Kasumi-1 (cell line): ENCODE data around the gene APP.
"Not testable (repeated sequence)": the region's sequence is repeated elsewhere in the genome, so short reads cannot be mapped to it uniquely, and the experiment has no call there.

Experiments used
- DNase-seq, 2 experiments: peaks; one replicate each; lab custom pipeline; 2025; lab: John Stamatoyannopoulos, UW

APP gene

GRCh38 chr21:26020510-26020909, 150.1 kb downstream of the APP start:
- no peak for DNase-seq

GRCh38 chr21:26020081-26020480, 150.5 kb downstream of the APP start:
- DNase-seq, result no peak

- no peak for DNase-seq
These were observed 151.3 kb downstream of the APP start for GRCh38 chr21:26019236-26019635.

GRCh38 chr21:26013970-26014369, 156.6 kb downstream of the APP start:
- no peak for DNase-seq

GRCh38 chr21:26012482-26012881, 158.1 kb downstream of the APP start:
- DNase-seq, result not testable (repeated sequence)

GRCh38 chr21:26011292-26011940, 159.2 kb downstream of the APP start:
- DNase-seq, result no peak

- no peak for DNase-seq
These were observed 162.5 kb downstream of the APP start for GRCh38 chr21:26007951-26008498.

GRCh38 chr21:26005464-26005863, 165.1 kb downstream of the APP start:
- no peak for DNase-seq

- no peak for DNase-seq
These were observed 167.2 kb downstream of the APP start for GRCh38 chr21:26003404-26003803.

GRCh38 chr21:26001356-26001755, 169.2 kb downstream of the APP start:
- no peak for DNase-seq

- no peak for DNase-seq
These were observed 170.5 kb downstream of the APP start for GRCh38 chr21:25999921-26000582.

- DNase-seq, result no peak
These were observed 172.6 kb downstream of the APP start for GRCh38 chr21:25997788-25998611.

GRCh38 chr21:25995278-25995677, 175.3 kb downstream of the APP start:
- DNase-seq, result no peak

GRCh38 chr21:25994758-25995163, 175.8 kb downstream of the APP start:
- DNase-seq, result no peak

GRCh38 chr21:25988738-25989137, 181.8 kb downstream of the APP start:
- DNase-seq, result no peak

- no peak for DNase-seq
These were observed 183.0 kb downstream of the APP start for GRCh38 chr21:25987531-25987930.

- no peak for DNase-seq
These were observed 183.6 kb downstream of the APP start for GRCh38 chr21:25986928-25987327.

GRCh38 chr21:25985990-25986389, 184.6 kb downstream of the APP start:
- DNase-seq, result no peak

- DNase-seq, result no peak
These were observed 186.0 kb downstream of the APP start for GRCh38 chr21:25984538-25984937.

GRCh38 chr21:25983745-25984144, 186.8 kb downstream of the APP start:
- DNase-seq, result no peak

- DNase-seq, result no peak
These were observed 189.9 kb downstream of the APP start for GRCh38 chr21:25980710-25981109.

GRCh38 chr21:25979845-25980616, 190.5 kb downstream of the APP start:
- DNase-seq, result no peak
